ENCODE results near the gene HAAO.
"Not testable (repeated sequence)": the region's sequence is repeated elsewhere in the genome, so short reads cannot be mapped to it uniquely, and the experiment has no call there.

HAAO gene

GRCh38 chr2:42792583-42793333 lies at the start of gene HAAO:
Gene HAAO (minus strand): TSS chr2:42792583. CDS start chr2:42792536, 47 bp downstream.
- DNase-seq, result no peak

DNA sequence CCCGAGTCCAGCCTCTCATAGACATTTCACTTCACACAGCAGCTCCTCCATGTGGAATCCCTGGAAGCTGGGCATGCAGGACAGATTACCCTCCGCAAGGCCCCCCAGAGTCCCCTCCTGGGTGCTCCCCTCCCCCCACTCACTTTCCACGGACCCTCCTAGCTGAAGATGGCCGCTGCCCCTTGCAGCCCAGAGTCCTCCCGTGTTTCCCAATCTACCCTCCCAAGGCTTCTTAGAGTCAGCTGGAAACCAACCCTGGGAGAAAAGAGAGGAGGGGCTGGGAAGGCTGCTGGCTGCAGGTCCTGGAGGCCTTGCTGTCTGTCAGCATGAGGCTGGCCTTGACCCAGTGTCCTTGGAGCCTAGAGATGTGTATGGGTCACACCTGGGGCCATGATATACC lies 49.0 kb upstream of the HAAO start:
- no peak for DNase-seq

GRCh38 chr2:42840760-42841159 lies 48.4 kb upstream of the HAAO start:
- DNase-seq, result no peak

- no peak for DNase-seq
These were observed 47.6 kb upstream of the HAAO start for GRCh38 chr2:42839809-42840501.

GRCh38 chr2:42838133-42838532 lies 45.8 kb upstream of the HAAO start:
- no peak for DNase-seq

GRCh38 chr2:42835577-42836371 lies 43.4 kb upstream of the HAAO start:
- DNase-seq, result no peak

- DNase-seq, result no peak
These were observed 41.8 kb upstream of the HAAO start for GRCh38 chr2:42834161-42834560.

GRCh38 chr2:42832289-42832634 lies 39.9 kb upstream of the HAAO start:
- no peak for DNase-seq

- not testable (repeated sequence) for DNase-seq
These were observed 39.3 kb upstream of the HAAO start for GRCh38 chr2:42831575-42832288.

DNA sequence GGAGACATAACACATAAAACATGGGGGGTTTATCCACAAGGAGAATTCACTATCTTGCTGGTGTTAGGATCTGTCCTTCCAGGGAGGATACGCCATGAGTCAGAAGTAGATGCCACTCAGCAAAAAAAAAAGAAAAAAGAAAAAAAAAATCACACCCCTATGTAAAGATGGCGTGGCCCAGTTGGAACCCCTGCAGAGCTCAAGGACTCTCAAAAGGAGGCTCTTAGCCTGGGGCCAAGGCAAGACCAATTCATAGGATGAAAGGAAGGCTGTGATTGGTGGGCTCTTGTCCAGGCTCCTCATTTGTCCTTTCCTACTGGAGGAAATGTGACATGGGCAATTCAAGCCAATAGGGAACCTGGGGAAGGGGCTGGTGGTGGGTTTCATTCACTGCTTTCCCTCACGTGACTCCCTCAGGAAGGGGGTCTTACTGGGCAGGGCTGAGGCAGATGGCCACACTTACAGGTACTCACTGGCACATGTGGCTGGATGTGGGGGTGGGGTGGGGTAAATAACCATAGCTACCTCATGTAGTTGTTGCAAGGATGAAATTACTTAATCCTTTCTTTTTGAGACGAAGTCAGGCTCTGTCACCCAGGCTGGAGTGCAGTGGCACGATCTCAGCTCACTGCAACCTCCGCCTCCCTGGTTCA lies 38.7 kb upstream of the HAAO start:
- no peak for DNase-seq

DNA sequence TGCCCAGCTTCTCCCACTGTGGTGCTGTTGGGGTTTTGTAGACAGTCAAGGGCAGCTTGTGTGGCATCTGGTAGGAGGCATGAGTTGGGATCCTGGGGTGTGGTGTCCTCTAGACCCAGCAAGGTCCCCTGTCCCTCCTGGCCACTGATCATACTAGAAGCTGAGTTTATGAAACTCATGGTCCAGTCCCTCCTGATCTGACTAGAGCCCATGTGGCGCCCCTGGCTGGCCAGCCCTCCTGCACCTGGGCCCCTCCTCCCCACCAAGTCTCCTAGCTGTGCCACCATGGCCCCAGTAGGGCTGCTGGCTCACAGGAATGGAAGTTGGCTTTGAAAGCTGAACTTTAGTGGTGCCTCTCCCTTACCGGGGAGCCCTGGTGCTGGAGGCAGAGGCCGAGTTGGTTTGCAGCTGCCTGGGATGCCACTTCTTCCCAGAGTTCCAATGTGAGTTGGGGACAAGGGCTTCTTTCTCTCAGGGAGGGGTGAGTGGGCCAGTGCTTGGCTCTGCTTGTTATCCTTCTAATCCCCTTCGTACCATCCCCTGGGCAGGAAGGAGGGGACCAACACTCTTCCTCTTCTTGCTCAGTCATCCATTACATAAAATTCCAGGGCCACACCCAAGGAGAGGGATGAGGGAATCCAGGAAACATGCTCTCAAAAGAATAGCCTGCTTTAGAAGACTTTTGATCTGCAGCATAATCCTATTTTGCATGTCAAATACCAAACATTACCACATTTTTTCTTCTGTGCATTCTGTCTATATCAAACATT lies 37.5 kb upstream of the HAAO start:
- DNase-seq, result no peak

DNA sequence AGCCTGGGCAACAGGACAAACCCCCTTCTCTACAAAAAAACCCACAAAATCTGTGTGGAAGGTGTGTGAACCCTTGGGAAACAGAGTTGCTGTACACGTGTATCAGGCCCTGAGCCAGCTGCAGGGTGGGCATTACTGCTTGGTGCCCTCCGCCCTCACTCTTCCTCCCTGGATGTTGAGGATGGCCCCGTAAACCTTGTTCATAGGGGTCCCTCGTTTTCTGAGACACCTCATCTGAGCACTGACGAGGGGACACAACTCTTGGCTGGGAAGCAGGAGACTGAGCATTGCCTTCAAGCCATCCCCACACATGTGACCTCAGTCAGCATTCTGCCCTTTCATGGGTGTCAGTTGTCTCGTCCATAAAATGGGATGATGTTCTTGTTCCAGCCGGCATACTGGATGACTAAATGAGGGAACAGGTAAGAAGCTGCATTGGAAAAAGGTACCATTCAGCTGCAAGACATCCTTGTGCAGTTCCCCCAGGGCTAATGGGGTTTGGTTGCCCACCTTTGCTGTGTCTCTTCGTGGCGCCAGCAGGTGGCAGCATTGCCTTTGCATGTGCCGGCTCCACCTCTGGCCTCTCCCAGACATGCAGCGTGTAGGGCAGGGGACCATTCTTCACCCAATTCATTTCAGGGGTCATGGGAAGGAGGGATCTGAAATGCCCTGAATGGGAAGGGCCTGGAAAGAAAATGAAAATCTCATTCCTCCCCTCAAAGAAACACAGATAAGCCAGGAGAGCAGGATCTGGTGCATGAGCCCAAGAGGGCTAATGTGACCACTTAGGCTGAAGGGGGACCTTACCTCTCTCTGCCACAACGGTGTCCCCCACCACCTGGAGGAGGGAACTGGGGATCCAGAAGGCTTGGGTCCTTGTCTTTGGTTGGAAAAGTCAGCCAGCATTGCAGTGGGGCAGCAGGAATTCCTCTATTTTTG lies 36.4 kb upstream of the HAAO start:
- DNase-seq, result peak; percentile 60

GRCh38 chr2:42827647-42828486 lies 35.5 kb upstream of the HAAO start:
- DNase-seq, result peak; percentile 56

- no peak for DNase-seq
These were observed 33.8 kb upstream of the HAAO start for GRCh38 chr2:42826231-42826630.

DNA sequence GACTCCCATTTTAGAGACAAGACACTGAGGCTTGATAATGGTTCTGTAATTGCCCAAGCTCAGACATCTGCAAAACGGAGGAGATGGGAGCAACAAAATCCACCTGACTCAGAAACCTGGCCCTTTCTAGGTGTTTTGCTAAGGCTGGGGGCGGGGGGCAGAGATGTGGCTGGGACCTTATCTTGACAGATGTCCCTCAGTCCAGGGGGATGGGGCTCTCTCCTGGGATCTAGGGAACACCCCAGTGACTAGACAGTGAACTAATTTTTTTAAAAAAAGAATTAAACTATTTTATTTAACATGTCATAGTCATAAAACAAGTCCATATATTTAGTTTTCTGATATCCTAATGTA lies 32.0 kb upstream of the HAAO start:
- no peak for DNase-seq

GRCh38 chr2:42823744-42824453 lies 31.5 kb upstream of the HAAO start:
- DNase-seq, result no peak

GRCh38 chr2:42819160-42819559 lies 26.8 kb upstream of the HAAO start:
- DNase-seq, result no peak

DNA sequence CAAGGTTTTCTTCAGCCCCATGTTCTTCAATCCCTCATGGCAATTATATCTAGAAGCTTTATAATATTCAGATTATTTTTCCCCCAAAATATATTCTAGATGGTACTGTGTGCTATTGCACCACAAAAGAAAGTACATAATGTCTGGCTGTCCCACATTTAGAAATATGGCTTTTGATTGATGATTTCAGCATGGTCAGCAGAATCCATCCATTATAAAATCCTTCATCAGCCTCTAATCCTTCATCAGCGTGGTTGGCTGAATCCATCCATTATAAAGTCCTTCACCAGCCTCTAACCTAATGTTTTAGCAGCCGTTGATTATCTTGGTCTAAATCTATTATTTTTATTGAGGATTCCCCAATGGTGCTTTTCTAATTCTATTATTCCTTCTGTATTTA lies 23.3 kb upstream of the HAAO start:
- DNase-seq, result no peak

GRCh38 chr2:42813763-42814162 lies 21.4 kb upstream of the HAAO start:
- DNase-seq, result no peak

All from NCI-H1105 treated with DMSO at 0.1 percent for 48 hours (cell line).